BE2C (cell line): ENCODE measurements around the gene SHC2.

Experiments used
- DNase-seq: peaks from one replicate; pipeline ENCODE4 v3.0.0-alpha.2; 2020
- H3K27me3 ChIP-seq: fragments of 250-450 bp; sonication (Bioruptor Pico); 2 replicates; pipeline ENCODE4 v1.5.1; 2020; ENCODE audit warnings: mild to moderate bottlenecking
- H3K36me3 ChIP-seq: fragments of 250-450 bp; sonication (Bioruptor Pico); 2 replicates; pipeline ENCODE4 v1.5.1; 2020; ENCODE audit warnings: mild to moderate bottlenecking
- H3K4me1 ChIP-seq: fragments of 250-450 bp; sonication (Bioruptor Pico); 2 replicates; pipeline ENCODE4 v1.5.1; 2020
- H3K4me3 ChIP-seq: 2 replicates; pipeline ENCODE4 v1.5.1; 2011; ENCODE audit warnings: low read depth, low read length
- H3K9me3 ChIP-seq: fragments of 250-450 bp; sonication (Bioruptor Pico); 2 replicates; pipeline ENCODE4 v1.5.1; 2020
- CTCF ChIP-seq: IDR thresholded peaks from 2 replicates; pipeline ENCODE4 v1.5.1; 2012; ENCODE audit warnings: mild to moderate bottlenecking, low read depth, low read length

The SHC2 gene

GRCh38 chr19:493391-494170, 32.7 kb upstream of the SHC2 start:
- H3K9me3 ChIP-seq, result peaks cover 8% of the 10 kb centered on the region
- TF ChIP-seq CTCF, result no peak
- no peak overlapping the region for H3K4me3 ChIP-seq

GRCh38 chr19:492091-492531, 31.3 kb upstream of the SHC2 start:
- Histone ChIP-seq H3K27me3 (peaks cover 2% of the 10 kb centered on the region; the same call in 1 of the 2 replicates), H3K4me1 (no peaks in the 10 kb centered on the region), H3K4me3 (no peak overlapping the region), H3K36me3 (no peaks in the 10 kb centered on the region), H3K9me3 (peaks cover 8% of the 10 kb centered on the region)
- no peak for TF ChIP-seq CTCF
- DNase-seq, result peak; percentile 69

More at GRCh38 chr19:493391-494170, 32.7 kb upstream of the SHC2 start:
- Histone ChIP-seq H3K36me3 (no peaks in the 10 kb centered on the region), H3K27me3 (peaks cover 12% of the 10 kb centered on the region), H3K4me1 (no peaks in the 10 kb centered on the region)
- DNase-seq, result no peak

- TF ChIP-seq CTCF, result no peak
- DNase-seq, result peak; percentile 69
Observed at GRCh38 chr19:491146-491741, 30.4 kb upstream of the SHC2 start.

GRCh38 chr19:489418-490196, 28.8 kb upstream of the SHC2 start:
- no peak for TF ChIP-seq CTCF
- no peak for DNase-seq

More at GRCh38 chr19:491146-491741, 30.4 kb upstream of the SHC2 start:
- H3K27me3 ChIP-seq, result peaks cover 4% of the 10 kb centered on the region
- no peaks in the 10 kb centered on the region for H3K36me3 ChIP-seq
- H3K4me3 ChIP-seq, result no peak overlapping the region
- peaks cover 8% of the 10 kb centered on the region for H3K9me3 ChIP-seq
- no peaks in the 10 kb centered on the region for H3K4me1 ChIP-seq

GRCh38 chr19:488505-489417, 27.9 kb upstream of the SHC2 start:
- H3K4me1 ChIP-seq, result no peaks in the 10 kb centered on the region
- no peak for TF ChIP-seq CTCF
- H3K27me3 ChIP-seq, result peaks cover 11% of the 10 kb centered on the region
- no peaks in the 10 kb centered on the region for H3K36me3 ChIP-seq
- H3K9me3 ChIP-seq, result peaks cover 5% of the 10 kb centered on the region
- peak; percentile 99 for DNase-seq
- peak overlapping the region; percentile 86 for H3K4me3 ChIP-seq

More at GRCh38 chr19:489418-490196, 28.8 kb upstream of the SHC2 start:
- Histone ChIP-seq H3K27me3 (peaks cover 11% of the 10 kb centered on the region), H3K4me3 (peak overlapping the region; percentile 86), H3K4me1 (no peaks in the 10 kb centered on the region), H3K9me3 (peaks cover 8% of the 10 kb centered on the region), H3K36me3 (no peaks in the 10 kb centered on the region)
